DND-41 (cell line): ENCODE data around the gene TCF4.

Experiments
- ATAC-seq: fragments of 200-7000 bp; cut with Tn5 transposase; 3 replicates; pipeline ENCODE4 v1.9.1; 2021; ENCODE audit warnings: low read depth; ENCODE audit not compliant: insufficient read depth
- DNase-seq: peaks from one replicate; pipeline ENCODE4 v3.0.0-alpha.2; 2020
- H2AFZ ChIP-seq: 2 replicates; pipeline ENCODE4 v1.6.0; 2012; ENCODE audit warnings: low read depth, low read length
- H3K27ac ChIP-seq: 2 replicates; pipeline ENCODE4 v1.5.1; 2012; ENCODE audit warnings: low read length, inconsistent platforms
- H3K27me3 ChIP-seq: fragments of 200-600 bp; sonication (generic); 2 replicates; pipeline ENCODE4 v1.6.0; 2012; ENCODE audit warnings: low read length, mild to moderate bottlenecking, inconsistent platforms; ENCODE audit not compliant: insufficient read depth, poor library complexity
- H3K36me3 ChIP-seq: 2 replicates; pipeline ENCODE4 v1.5.1; 2012; ENCODE audit warnings: low read length, inconsistent platforms; ENCODE audit not compliant: insufficient read depth
- H3K4me1 ChIP-seq: 2 replicates; pipeline ENCODE4 v1.5.1; 2012; ENCODE audit warnings: mild to moderate bottlenecking, low read length; ENCODE audit not compliant: insufficient read depth
- H3K4me2 ChIP-seq: 2 replicates; pipeline ENCODE4 v1.6.0; 2012; ENCODE audit warnings: mild to moderate bottlenecking, moderate library complexity, low read length, inconsistent platforms; ENCODE audit not compliant: insufficient read depth
- H3K4me3 ChIP-seq, 2 experiments: fragments of 200-600 bp in 1 of 2; shearing (Covaris generic) in 1 of 2; 2 replicates each; pipeline ENCODE4 v1.5.1; 2012 to 2016; ENCODE audit warnings: inconsistent platforms in 2 of 2, low read length in 2 of 2, mild to moderate bottlenecking in 2 of 2, low read depth in 1 of 2, moderate library complexity in 1 of 2
- H3K79me2 ChIP-seq: 2 replicates; pipeline ENCODE4 v1.6.0; 2012; ENCODE audit warnings: low read length, inconsistent platforms; ENCODE audit not compliant: insufficient read depth
- H3K9ac ChIP-seq: 2 replicates; pipeline ENCODE4 v1.6.0; 2012; ENCODE audit warnings: low read depth, mild to moderate bottlenecking, inconsistent platforms, low read length, moderate library complexity
- H3K9me3 ChIP-seq: 2 replicates; pipeline ENCODE4 v1.5.1; 2012; ENCODE audit warnings: low read length, moderate library complexity, mild to moderate bottlenecking, inconsistent platforms; ENCODE audit not compliant: insufficient read depth, severe bottlenecking
- H4K20me1 ChIP-seq: 2 replicates; pipeline ENCODE4 v1.6.0; 2012; ENCODE audit warnings: low read length; ENCODE audit not compliant: insufficient read depth
- EZH2 ChIP-seq: IDR thresholded peaks from 3 replicates; pipeline ENCODE4 v1.6.1; 2012; ENCODE audit warnings: borderline replicate concordance, low read depth, mild to moderate bottlenecking, moderate library complexity, low read length, inconsistent platforms; ENCODE audit not compliant: severe bottlenecking
- TF ChIP-seq, protein P1 (sequence below): IDR thresholded peaks from 2 replicates; pipeline ENCODE4 v1.5.1; 2012; ENCODE audit warnings: borderline replicate concordance, low read length, moderate library complexity, mild to moderate bottlenecking; ENCODE audit not compliant: poor library complexity, severe bottlenecking; ENCODE audit errors: extremely low read depth

Gene TCF4

DNA sequence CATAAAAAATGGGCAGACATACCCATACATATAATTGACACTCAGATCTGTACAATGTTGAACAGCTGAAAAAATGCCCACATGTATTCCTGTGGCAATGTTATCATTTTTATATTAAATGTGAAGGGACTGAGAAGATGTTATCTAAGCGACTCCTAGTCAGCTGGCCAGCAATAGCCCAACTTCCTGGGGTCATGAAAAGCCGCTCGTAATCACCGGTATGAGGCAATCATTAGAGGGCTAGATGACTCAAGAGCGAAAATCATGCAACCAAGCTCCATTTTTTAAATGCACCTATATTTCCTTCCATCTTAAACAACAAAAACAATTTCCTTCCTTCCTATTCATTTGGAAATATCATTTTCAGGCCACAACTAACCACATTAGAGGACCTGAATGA, 354.1 kb downstream of the TCF4 start:
- Histone ChIP-seq H3K27ac (no peak overlapping the region), H2AFZ (no peak overlapping the region), H3K79me2 (no peaks in the 10 kb centered on the region), H3K4me2 (no peak overlapping the region), H3K27me3 (no peaks in the 10 kb centered on the region), H4K20me1 (no peaks in the 10 kb centered on the region), H3K9ac (no peak overlapping the region), H3K9me3 (no peaks in the 10 kb centered on the region), H3K36me3 (peaks cover 14% of the 10 kb centered on the region), H3K4me3 (no peak overlapping the region), H3K4me1 (no peaks in the 10 kb centered on the region)
- DNase-seq (no peak), ATAC-seq (no peak)
- TF ChIP-seq EZH2, result no peak
- TF ChIP-seq, protein P1, sequence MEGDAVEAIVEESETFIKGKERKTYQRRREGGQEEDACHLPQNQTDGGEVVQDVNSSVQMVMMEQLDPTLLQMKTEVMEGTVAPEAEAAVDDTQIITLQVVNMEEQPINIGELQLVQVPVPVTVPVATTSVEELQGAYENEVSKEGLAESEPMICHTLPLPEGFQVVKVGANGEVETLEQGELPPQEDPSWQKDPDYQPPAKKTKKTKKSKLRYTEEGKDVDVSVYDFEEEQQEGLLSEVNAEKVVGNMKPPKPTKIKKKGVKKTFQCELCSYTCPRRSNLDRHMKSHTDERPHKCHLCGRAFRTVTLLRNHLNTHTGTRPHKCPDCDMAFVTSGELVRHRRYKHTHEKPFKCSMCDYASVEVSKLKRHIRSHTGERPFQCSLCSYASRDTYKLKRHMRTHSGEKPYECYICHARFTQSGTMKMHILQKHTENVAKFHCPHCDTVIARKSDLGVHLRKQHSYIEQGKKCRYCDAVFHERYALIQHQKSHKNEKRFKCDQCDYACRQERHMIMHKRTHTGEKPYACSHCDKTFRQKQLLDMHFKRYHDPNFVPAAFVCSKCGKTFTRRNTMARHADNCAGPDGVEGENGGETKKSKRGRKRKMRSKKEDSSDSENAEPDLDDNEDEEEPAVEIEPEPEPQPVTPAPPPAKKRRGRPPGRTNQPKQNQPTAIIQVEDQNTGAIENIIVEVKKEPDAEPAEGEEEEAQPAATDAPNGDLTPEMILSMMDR, result no peak

DNA sequence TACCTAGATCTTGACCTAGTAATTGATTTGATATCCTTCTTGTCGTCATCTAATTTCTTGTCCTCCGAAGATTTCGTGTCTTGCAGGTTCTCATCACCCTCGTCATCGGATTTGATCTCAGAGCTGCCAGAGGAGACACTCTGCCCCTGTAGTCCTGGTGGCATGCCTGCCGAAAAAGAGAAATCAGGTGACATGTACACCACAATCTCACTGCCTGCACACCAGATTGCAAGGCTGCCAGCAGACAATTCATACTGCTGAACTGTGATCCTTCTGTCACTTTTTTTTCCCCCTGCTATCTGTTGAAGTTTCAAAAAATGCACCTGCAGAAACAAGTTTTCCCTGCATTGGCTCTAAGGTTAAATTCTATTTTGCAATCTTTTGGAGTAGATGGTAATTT, 355.5 kb downstream of the TCF4 start:
- H3K36me3 ChIP-seq, result peaks cover 22% of the 10 kb centered on the region

DNA sequence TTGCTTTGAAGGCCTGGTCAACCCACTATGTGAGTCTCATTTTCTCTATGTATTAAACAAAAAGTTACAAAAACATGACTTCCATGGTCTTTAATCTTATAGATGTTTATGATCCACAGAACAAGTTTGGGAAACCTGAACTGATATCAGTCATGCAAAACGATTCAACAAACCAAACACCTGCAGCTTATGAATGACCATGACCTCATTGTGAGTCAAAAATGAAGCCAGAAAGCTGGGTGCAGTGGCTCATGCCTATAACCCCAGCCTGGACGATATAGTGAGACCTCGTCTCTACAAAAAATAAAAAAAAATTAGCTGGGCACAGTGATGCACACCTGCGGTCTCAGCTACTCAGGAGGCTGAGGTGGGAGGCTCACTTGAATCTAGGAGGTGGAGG, 358.3 kb downstream of the TCF4 start:
- DNase-seq (no peak), ATAC-seq (no peak)
- H3K27me3 ChIP-seq, result no peaks in the 10 kb centered on the region
- no peak overlapping the region for H3K4me3 ChIP-seq
- H2AFZ ChIP-seq, result no peak overlapping the region
- H3K36me3 ChIP-seq, result peaks cover 22% of the 10 kb centered on the region
- no peak overlapping the region for H3K4me2 ChIP-seq
- H3K4me1 ChIP-seq, result no peaks in the 10 kb centered on the region
- TF ChIP-seq EZH2, result no peak
- TF ChIP-seq, protein P1, result no peak
- H3K9ac ChIP-seq, result no peak overlapping the region
- H3K27ac ChIP-seq, result no peak overlapping the region
- no peaks in the 10 kb centered on the region for H3K9me3 ChIP-seq
- no peaks in the 10 kb centered on the region for H3K79me2 ChIP-seq
- H4K20me1 ChIP-seq, result no peaks in the 10 kb centered on the region

More for the DNA sequence above, 355.5 kb downstream of the TCF4 start:
- Histone ChIP-seq H3K27ac (no peak overlapping the region), H3K9ac (no peak overlapping the region), H2AFZ (no peak overlapping the region), H3K4me1 (no peaks in the 10 kb centered on the region), H3K4me3 (no peak overlapping the region), H4K20me1 (no peaks in the 10 kb centered on the region), H3K27me3 (no peaks in the 10 kb centered on the region), H3K4me2 (no peak overlapping the region), H3K79me2 (no peaks in the 10 kb centered on the region), H3K9me3 (no peaks in the 10 kb centered on the region)
- DNase-seq (no peak), ATAC-seq (no peak)
- TF ChIP-seq, protein P1, result no peak
- no peak for TF ChIP-seq EZH2

DNA sequence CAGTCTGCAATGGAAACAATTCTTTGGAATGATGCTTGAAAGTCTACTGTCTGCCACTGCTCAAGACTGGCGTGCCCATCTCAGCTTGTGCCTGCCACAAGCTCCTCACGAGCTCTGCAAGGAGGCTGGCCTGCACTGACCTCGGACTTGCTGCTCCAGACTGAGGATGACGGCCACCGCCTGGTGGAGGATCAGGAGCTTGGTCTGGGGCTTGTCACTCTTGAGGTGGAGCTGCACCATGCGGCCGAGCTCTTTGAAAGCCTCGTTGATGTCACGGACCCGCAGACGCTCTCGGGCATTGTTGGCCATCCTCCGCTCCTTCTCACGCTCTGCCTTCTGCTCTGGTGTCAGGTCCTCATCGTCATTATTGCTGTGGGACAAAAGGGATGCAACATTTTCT, 359.3 kb downstream of the TCF4 start:
- no peak overlapping the region for H3K9ac ChIP-seq
- H2AFZ ChIP-seq, result no peak overlapping the region
- no peaks in the 10 kb centered on the region for H3K27me3 ChIP-seq
- no peaks in the 10 kb centered on the region for H3K4me1 ChIP-seq
- H3K79me2 ChIP-seq, result no peaks in the 10 kb centered on the region
- no peak for DNase-seq
- no peak overlapping the region for H3K4me3 ChIP-seq
- ATAC-seq, result no peak
- peaks cover 22% of the 10 kb centered on the region for H3K36me3 ChIP-seq
- no peak overlapping the region for H3K27ac ChIP-seq
- no peaks in the 10 kb centered on the region for H4K20me1 ChIP-seq
- H3K9me3 ChIP-seq, result no peaks in the 10 kb centered on the region
- no peak overlapping the region for H3K4me2 ChIP-seq
- TF ChIP-seq, protein P1, result no peak
- no peak for TF ChIP-seq EZH2
